ENCODE measurements around the gene NRCAM.
A peak's percentile ranks its signal among the peaks of the same experiment; 100 is the strongest.
"Not testable (repeated sequence)": the region's sequence is repeated elsewhere in the genome, so short reads cannot be mapped to it uniquely, and the experiment has no call there.

Gene NRCAM

GRCh38 chr7:108468246-108468645, 12.0 kb upstream of the NRCAM start:
- TF ChIP-seq CTCF (conservative IDR thresholded peaks at IDR 0.05; ENCODE audit: low read length): no peak
- DNase-seq (ENCODE audit: low read depth): no peak
- no peak overlapping the region for H3K4me3 ChIP-seq (ENCODE audit: low read length)

- no peak for DNase-seq (ENCODE audit: low read depth)
- no peak for TF ChIP-seq CTCF (conservative IDR thresholded peaks at IDR 0.05; ENCODE audit: low read length)
- no peak overlapping the region for H3K4me3 ChIP-seq (ENCODE audit: low read length)
Measured at GRCh38 chr7:108467391-108467790, 11.2 kb upstream of the NRCAM start.

- not testable (repeated sequence) for DNase-seq (ENCODE audit: low read depth); H3K4me3 ChIP-seq (ENCODE audit: low read length)
Measured at GRCh38 chr7:108466322-108466721, 10.1 kb upstream of the NRCAM start.

GRCh38 chr7:108464743-108465142, 8.5 kb upstream of the NRCAM start:
- DNase-seq (ENCODE audit: low read depth): no peak
- TF ChIP-seq CTCF (conservative IDR thresholded peaks at IDR 0.05; ENCODE audit: low read length): no peak
- no peak overlapping the region for H3K4me3 ChIP-seq (ENCODE audit: low read length)

GRCh38 chr7:108463613-108464012, 7.4 kb upstream of the NRCAM start:
- no peak for DNase-seq (ENCODE audit: low read depth)
- no peak overlapping the region for H3K4me3 ChIP-seq (ENCODE audit: low read length)
- TF ChIP-seq CTCF (conservative IDR thresholded peaks at IDR 0.05; ENCODE audit: low read length): no peak

GRCh38 chr7:108461840-108462239, 5.6 kb upstream of the NRCAM start:
- DNase-seq (ENCODE audit: low read depth): peak; percentile 31
- no peak overlapping the region for H3K4me3 ChIP-seq (ENCODE audit: low read length)
- TF ChIP-seq CTCF (conservative IDR thresholded peaks at IDR 0.05; ENCODE audit: low read length): no peak

- DNase-seq (ENCODE audit: low read depth): no peak
- no peak overlapping the region for H3K4me3 ChIP-seq (ENCODE audit: low read length)
- TF ChIP-seq CTCF (conservative IDR thresholded peaks at IDR 0.05; ENCODE audit: low read length): no peak
Measured at GRCh38 chr7:108460964-108461363, 4.7 kb upstream of the NRCAM start.

- TF ChIP-seq CTCF (conservative IDR thresholded peaks at IDR 0.05; ENCODE audit: low read length): peak; percentile 57
- no peak overlapping the region for H3K4me3 ChIP-seq (ENCODE audit: low read length)
- DNase-seq (ENCODE audit: low read depth): peak; percentile 15
Measured at GRCh38 chr7:108459922-108460551, 3.8 kb upstream of the NRCAM start.
